Osteoblast (primary cell): ENCODE results near the gene TMEM203. TPM values are rescaled to one million over a fixed set of nuclear protein-coding genes. Genes with fewer than 3 reads are reported as not detected.

Experiments used
- DNase-seq: peaks from one replicate; pipeline ENCODE4 v3.0.0; 2011; ENCODE audit warnings: low spot score, mixed read lengths; ENCODE audit not compliant: insufficient read length; ENCODE audit errors: missing footprints
- H2AFZ ChIP-seq: 2 replicates; pipeline ENCODE4 v1.6.0; 2011; ENCODE audit warnings: mild to moderate bottlenecking, low read length
- H3K27ac ChIP-seq: 2 replicates; pipeline ENCODE4 v1.5.1; 2011; ENCODE audit warnings: mild to moderate bottlenecking, low read depth, low read length, moderate library complexity
- H3K27me3 ChIP-seq: 2 replicates; pipeline ENCODE4 v1.6.0; 2012; ENCODE audit warnings: mild to moderate bottlenecking, control low read depth, inconsistent platforms, low read length, moderate library complexity; ENCODE audit not compliant: insufficient read depth
- H3K36me3 ChIP-seq: 2 replicates; pipeline ENCODE4 v1.5.1; 2011; ENCODE audit warnings: mild to moderate bottlenecking, low read length, control low read depth, moderate library complexity; ENCODE audit not compliant: insufficient read depth
- H3K4me1 ChIP-seq: 2 replicates; pipeline ENCODE4 v1.5.1; 2011; ENCODE audit warnings: mild to moderate bottlenecking, low read length, control low read depth, moderate library complexity; ENCODE audit not compliant: insufficient read depth
- H3K4me2 ChIP-seq: 2 replicates; pipeline ENCODE4 v1.6.0; 2011; ENCODE audit warnings: mild to moderate bottlenecking, low read length; ENCODE audit not compliant: insufficient read depth
- H3K4me3 ChIP-seq: fragments of 200-600 bp; sonication (generic); 3 replicates; pipeline ENCODE4 v1.5.1; 2012; ENCODE audit warnings: mild to moderate bottlenecking, low read length, inconsistent platforms; ENCODE audit not compliant: insufficient read depth
- H3K79me2 ChIP-seq: 2 replicates; pipeline ENCODE4 v1.6.0; 2012; ENCODE audit warnings: mild to moderate bottlenecking, low read length, control low read depth, inconsistent platforms; ENCODE audit not compliant: insufficient read depth
- H3K9me3 ChIP-seq: 2 replicates; pipeline ENCODE4 v1.5.1; 2011; ENCODE audit warnings: low read depth, low read length, control low read depth
- H4K20me1 ChIP-seq: 2 replicates; pipeline ENCODE4 v1.6.0; 2012; ENCODE audit warnings: mild to moderate bottlenecking, low read length, control low read depth; ENCODE audit not compliant: insufficient read depth
- CTCF ChIP-seq: IDR thresholded peaks from 2 replicates; pipeline ENCODE4 v1.5.1; 2011; ENCODE audit warnings: mild to moderate bottlenecking, low read depth, low read length, moderate library complexity; ENCODE audit errors: extremely low read depth
- total RNA-seq: library from RNA; depleted of rRNA; stranded (reverse); fragments of >200 nt; gene quantifications from 2 replicates; pipeline ENCODE4 v1.2.3, GENCODE V29; 2012

Gene TMEM203
- total RNA-seq, 1 donor, result 36.9 TPM

- Histone ChIP-seq H3K9me3 (no peaks in the 10 kb centered on the region), H4K20me1 (peaks cover 14% of the 10 kb centered on the region), H3K4me2 (no peak overlapping the region), H3K4me1 (peaks cover 13% of the 10 kb centered on the region), H3K36me3 (peaks cover 7% of the 10 kb centered on the region), H3K79me2 (peaks cover 19% of the 10 kb centered on the region), H3K4me3 (no peak overlapping the region), H2AFZ (no peak overlapping the region), H3K27me3 (peaks cover 5% of the 10 kb centered on the region), H3K27ac (no peak overlapping the region)
- no peak for TF ChIP-seq CTCF
- peak; percentile 83 for DNase-seq
Measured at GRCh38 chr9:137252555-137253506, 47.4 kb upstream of the TMEM203 start.

- no peak overlapping the region for H3K4me2 ChIP-seq
- H3K4me1 ChIP-seq, result peaks cover 13% of the 10 kb centered on the region
- TF ChIP-seq CTCF, result no peak
- no peak overlapping the region for H2AFZ ChIP-seq
- H3K27me3 ChIP-seq, result peaks cover 5% of the 10 kb centered on the region
- no peak overlapping the region for H3K4me3 ChIP-seq
- no peak overlapping the region for H3K27ac ChIP-seq
- H3K36me3 ChIP-seq, result peaks cover 3% of the 10 kb centered on the region
- DNase-seq, result peak; percentile 88
- H3K9me3 ChIP-seq, result no peaks in the 10 kb centered on the region
- H4K20me1 ChIP-seq, result peaks cover 10% of the 10 kb centered on the region
- H3K79me2 ChIP-seq, result peaks cover 14% of the 10 kb centered on the region
Measured at GRCh38 chr9:137251490-137252268, 46.2 kb upstream of the TMEM203 start.

GRCh38 chr9:137251194-137251461 is 45.7 kb upstream of the TMEM203 start, which contains the start of gene STPG3:
TSS of gene STPG3 (plus strand) at chr9:137251286. CDS start at chr9:137251287, 1 bp downstream.
- Histone ChIP-seq H3K4me1 (peaks cover 9% of the 10 kb centered on the region), H2AFZ (no peak within 1 kb of the TSS), H4K20me1 (peaks cover 4% of the 10 kb centered on the region), H3K4me2 (no peak within 1 kb of the TSS), H3K9me3 (no peaks in the 10 kb centered on the region), H3K4me3 (no peak within 1 kb of the TSS), H3K36me3 (no peaks in the 10 kb centered on the region), H3K27ac (no peak within 1 kb of the TSS), H3K27me3 (peaks cover 5% of the 10 kb centered on the region), H3K79me2 (peaks cover 8% of the 10 kb centered on the region)
- TF ChIP-seq CTCF, result no peak
- peak; percentile 92 for DNase-seq
